ENCODE measurements around the gene DDX5.
"Not testable (repeated sequence)": the region's sequence is repeated elsewhere in the genome, so short reads cannot be mapped to it uniquely, and the experiment has no call there.

DDX5 gene

GRCh38 chr17:64491034-64491860 lies 14.8 kb downstream of the DDX5 start:
- peak in 3 of 5 experiments; percentile 9 to 76 (median 33) for DNase-seq

- no peak for DNase-seq
Measured at GRCh38 chr17:64488301-64488700, 17.8 kb downstream of the DDX5 start.

- DNase-seq, result no peak
Measured at GRCh38 chr17:64484380-64484779, 21.7 kb downstream of the DDX5 start.

GRCh38 chr17:64480951-64481350 lies 25.1 kb downstream of the DDX5 start:
- no peak for DNase-seq

- DNase-seq, result no peak
Measured at GRCh38 chr17:64477849-64478248, 28.2 kb downstream of the DDX5 start.

GRCh38 chr17:64472564-64472963 lies 33.5 kb downstream of the DDX5 start:
- no peak for DNase-seq

- no peak for DNase-seq
Measured at GRCh38 chr17:64471440-64471839, 34.6 kb downstream of the DDX5 start.

GRCh38 chr17:64470625-64471024 lies 35.5 kb downstream of the DDX5 start:
- DNase-seq, result no peak

- not testable (repeated sequence) for DNase-seq
Measured at GRCh38 chr17:64466834-64467233, 39.3 kb downstream of the DDX5 start.

GRCh38 chr17:64466019-64466735 lies 39.9 kb downstream of the DDX5 start:
- DNase-seq, result no peak

- DNase-seq, result no peak
Measured at GRCh38 chr17:64461788-64462187, 44.3 kb downstream of the DDX5 start.

- DNase-seq, result no peak
Measured at GRCh38 chr17:64460955-64461354, 45.1 kb downstream of the DDX5 start.

GRCh38 chr17:64459818-64460217 lies 46.3 kb downstream of the DDX5 start:
- not testable (repeated sequence) for DNase-seq

GRCh38 chr17:64459284-64459747 lies 46.8 kb downstream of the DDX5 start:
- DNase-seq, result no peak

GRCh38 chr17:64458756-64459155 lies 47.3 kb downstream of the DDX5 start:
- no peak for DNase-seq

- no peak for DNase-seq
Measured at GRCh38 chr17:64457156-64457555, 48.9 kb downstream of the DDX5 start.

GRCh38 chr17:64455993-64456885 lies 49.9 kb downstream of the DDX5 start:
- peak in 1 of 5 experiments; percentile 79 for DNase-seq

GRCh38 chr17:64449545-64449944 lies 56.5 kb downstream of the DDX5 start:
- no peak for DNase-seq

GRCh38 chr17:64448665-64449512 lies 57.2 kb downstream of the DDX5 start, which contains the start of gene MILR1:
TSS of gene MILR1 (plus strand) at chr17:64449115. CDS start at chr17:64449169, 54 bp downstream.
- DNase-seq, result no peak

Measured in T-helper 2 cell (primary cell).